NCI-H2196 treated with DMSO at 0.1 percent for 48 hours (cell line): Measurements from ENCODE around the gene PDZD2.
"Not testable (repeated sequence)": the region's sequence is repeated elsewhere in the genome, so short reads cannot be mapped to it uniquely, and the experiment has no call there.

ENCODE experiments used
- DNase-seq: peaks from one replicate; lab custom pipeline; 2025; ENCODE audit not compliant: unreplicated experiment; lab: John Stamatoyannopoulos, UW

Gene PDZD2

DNA sequence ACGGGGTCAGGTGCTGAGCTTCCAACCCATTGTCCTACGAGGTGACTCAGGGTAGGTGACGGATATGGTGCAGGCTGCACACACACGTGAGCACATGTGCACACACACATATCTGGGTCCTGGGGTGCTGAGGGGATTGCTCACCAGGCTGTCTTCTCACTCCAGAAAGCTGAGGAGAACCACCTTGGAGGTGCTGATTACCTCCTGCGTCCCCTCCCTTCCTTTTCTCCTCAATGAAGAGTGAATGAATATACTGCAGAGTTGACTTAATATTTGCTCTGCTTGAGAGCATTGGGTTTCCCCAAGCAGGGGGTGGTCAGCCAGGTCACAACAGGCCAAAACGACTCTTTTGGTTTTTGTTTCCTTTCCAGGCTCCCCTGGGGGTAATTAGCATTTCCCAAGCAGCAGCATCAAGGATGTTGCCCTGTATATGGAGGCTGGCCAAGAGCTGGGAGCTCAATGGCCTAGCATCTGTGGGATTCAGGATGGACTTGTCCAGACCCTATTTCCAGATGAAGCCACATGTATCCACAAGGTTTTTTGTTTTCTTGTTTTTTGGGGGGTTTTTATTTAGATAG lies 49.7 kb downstream of the PDZD2 start:
- DNase-seq = no peak

DNA sequence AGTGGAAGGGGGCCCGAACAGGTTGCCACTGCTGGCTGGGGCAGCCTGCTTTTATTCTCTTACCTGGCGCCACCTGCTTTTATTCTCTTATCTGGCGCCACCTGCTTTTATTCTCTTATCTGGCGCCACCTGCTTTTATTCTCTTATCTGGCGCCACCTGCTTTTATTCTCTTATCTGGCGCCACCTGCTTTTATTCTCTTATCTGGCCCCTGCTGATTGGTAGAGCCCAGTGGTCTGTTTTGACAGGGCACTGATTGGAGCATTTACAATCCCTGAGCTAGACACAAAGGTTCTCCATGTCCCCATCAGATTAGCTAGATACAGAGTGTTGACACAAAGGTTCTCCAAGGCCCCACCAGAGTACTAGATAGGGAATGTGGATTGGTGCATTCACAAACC lies 52.5 kb downstream of the PDZD2 start:
- not testable (repeated sequence) for DNase-seq

DNA sequence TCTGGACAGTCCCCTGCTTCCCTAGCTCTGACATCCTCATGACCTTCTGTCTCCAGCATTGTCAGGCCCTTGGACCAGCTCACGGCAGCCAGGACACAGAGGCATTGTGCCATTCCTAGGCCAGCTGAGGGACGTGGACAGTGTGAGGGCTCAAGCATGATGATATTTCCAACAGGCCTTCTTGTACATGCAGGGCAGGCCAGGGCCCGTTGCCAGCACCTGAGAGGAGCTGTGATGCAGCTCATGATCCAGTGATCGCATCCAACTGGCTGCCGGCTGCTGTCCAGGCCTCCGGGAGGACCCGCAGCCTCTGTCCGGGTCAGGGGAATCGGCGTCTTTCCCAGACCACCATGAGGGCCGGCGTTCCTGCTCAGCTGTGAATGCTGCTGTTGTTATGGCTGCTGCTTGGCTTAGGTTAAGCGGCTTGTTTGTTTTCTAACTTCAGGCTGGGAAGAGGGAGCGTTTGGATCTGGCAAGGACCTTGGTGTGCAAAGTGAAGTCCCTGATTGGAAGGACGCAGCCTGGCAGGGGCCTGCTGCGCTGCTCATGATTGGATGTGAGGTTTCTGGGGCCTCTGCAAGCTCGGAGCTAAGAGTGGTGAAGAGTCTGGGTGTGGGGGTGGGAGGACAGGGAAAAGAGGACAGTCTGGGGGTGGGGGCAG lies 53.8 kb downstream of the PDZD2 start:
- no peak for DNase-seq

DNA sequence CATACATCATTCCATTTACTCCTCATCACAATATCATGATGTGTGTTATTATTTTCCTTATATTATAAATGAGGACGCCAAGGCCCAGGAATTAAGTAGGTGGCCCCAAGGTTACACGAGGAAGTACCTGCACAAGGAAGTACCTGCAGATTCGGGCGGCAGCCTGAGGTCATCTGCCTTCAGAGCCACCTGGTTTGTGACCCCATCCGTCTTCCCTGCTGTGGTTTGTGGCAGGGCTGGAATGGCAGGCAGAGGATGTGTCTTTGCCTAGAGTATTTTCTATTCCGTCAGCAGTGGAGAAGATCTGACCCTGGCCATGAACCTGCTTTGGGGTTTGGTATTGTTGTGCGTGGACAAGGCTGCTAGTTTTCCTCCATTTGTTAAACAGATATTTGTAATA lies 59.7 kb downstream of the PDZD2 start:
- DNase-seq = no peak

DNA sequence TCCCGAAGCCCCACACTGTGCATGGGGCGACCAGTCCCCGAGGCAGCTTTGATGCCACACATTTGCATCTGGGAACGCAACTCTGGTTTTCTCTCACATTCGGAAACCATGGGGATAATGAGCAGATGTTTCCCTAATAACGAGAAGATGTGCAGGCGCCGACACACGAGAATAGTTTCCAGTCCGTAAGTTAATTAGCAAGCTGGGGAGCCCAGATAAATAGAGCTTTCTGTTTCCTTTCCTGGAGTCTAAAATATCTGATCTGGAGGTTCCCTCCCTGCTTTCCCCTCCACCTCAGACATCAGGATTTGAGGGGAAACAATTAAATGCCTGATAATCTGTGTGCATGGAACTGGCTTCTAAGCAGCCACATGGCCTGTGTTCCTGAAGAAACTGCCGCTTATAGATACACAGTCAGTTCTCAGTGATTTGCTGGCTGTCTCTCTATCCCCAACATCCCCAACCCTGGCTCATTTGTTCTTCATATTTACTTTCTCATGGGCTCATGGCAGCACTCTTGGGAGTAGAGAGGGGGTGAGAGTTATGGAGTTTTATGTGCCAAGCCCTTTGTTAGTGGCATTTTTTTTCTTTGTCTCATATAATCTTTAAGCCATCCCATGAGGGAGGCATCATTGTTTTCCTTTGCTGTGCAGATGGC lies 62.8 kb downstream of the PDZD2 start:
- DNase-seq = no peak

DNA sequence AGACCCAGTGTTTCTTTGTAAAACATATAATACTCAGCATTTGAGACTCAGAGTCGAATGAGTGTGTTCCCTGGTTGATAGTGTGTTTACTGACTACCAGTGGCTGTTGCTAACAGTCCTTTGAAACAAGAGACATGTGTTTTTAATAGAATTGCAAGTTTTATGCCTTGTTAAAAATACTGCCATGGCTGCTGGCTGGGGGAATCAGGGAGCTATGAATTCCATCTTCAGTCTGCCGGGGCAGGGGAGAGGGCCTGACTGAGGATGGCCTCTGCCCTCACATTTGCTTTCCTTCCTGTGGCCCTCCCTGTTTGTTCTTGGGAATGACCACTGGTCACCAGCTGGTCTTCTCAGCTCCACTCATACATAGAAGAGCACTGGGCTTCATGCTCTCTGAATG lies 63.8 kb downstream of the PDZD2 start:
- no peak for DNase-seq

DNA sequence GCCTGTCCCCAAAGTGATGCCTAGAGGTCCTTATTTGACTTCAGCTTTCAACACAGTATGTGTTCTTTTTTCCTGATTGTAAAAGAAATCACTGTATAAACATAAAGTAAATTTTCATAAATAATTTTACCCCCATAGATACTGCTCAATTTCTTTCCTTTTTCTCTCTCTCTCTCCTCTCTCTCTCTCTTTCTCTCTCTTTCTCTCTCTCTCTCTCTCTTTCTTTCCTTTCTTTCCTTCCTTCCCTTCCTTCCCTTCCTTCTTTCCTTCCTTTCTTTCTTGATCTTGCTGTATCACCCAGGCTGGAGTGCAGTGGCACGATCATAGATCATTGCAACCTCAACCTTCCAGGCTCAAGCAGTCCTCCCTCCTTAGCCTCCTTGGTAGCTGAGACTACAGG lies 64.8 kb downstream of the PDZD2 start:
- no peak for DNase-seq

DNA sequence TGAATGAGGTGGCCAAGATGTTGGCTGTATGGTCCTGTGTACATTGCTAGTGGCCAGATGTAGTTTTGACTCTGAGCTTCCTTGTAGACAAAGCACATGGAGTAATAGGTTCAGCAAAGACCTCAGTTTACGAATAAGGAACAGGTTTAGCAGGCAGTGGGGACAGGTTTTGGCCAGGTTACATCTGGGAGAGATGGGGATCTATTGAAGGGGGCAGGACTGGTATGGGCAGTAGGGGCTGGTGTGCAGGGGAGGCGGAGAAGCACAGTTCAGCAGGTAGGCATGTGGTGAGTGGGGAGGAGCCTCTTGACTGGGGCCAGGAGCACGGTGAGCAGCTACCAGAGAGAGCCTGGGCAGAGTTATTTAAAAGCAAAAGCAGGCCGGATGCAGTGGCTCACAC lies 67.3 kb downstream of the PDZD2 start:
- DNase-seq = no peak

DNA sequence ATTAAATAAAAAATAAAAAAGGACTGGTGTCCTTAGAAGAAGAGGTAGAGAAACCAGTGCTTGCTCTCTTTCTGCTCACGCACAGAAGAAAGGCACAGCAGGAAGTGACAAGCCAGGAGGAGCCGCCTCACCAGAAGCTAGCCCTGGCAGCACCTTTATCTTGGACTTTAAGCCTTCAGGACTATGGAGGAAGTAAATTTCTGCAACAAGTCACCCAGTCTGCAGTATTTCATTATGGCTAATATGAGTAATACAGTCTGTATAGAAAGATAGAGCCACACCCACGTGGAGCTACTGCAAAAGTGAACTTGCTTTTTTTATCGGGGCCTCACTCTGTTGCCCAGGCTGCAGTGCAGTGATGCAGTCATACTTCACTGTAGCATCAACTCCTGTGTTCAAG lies 68.4 kb downstream of the PDZD2 start:
- DNase-seq = no peak

DNA sequence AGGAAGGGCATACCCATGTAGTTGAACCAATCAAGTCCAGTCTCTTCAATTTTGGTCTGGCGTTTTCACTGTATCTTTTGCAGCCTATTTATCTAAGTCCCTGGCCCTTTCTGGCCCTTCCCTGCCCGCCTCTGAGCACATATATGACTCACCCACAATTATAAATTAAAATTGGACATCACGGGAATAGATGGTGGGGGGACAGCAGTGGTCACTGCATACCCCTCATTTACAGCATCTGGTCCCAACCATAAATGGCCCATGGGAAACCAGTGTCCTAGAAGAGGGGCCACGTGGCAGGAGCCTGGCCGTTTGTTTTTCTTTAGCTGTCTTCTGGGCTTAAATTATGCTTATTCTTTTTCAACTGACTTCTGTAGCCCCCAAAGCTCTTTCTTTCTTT lies 69.2 kb downstream of the PDZD2 start:
- DNase-seq = no peak

DNA sequence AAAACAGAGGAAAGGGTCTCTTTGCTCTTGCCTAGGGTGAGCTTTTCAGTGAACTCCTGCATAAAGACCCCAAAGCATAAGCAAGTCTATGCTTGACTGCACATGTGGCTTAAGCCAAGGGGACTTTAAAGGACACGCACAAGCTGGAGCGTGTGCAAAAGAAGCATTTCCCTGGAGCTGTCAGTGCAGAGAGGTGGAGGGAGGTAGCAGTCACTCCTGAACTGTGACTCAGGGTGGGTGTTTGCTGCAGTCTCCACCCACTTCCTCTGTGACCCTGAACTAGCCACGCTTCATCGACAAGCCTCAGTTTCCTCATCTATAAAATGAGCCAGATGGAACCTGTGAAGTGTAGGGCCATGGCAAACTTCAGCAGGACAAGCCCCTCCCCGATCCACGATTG lies 72.4 kb downstream of the PDZD2 start:
- no peak for DNase-seq

DNA sequence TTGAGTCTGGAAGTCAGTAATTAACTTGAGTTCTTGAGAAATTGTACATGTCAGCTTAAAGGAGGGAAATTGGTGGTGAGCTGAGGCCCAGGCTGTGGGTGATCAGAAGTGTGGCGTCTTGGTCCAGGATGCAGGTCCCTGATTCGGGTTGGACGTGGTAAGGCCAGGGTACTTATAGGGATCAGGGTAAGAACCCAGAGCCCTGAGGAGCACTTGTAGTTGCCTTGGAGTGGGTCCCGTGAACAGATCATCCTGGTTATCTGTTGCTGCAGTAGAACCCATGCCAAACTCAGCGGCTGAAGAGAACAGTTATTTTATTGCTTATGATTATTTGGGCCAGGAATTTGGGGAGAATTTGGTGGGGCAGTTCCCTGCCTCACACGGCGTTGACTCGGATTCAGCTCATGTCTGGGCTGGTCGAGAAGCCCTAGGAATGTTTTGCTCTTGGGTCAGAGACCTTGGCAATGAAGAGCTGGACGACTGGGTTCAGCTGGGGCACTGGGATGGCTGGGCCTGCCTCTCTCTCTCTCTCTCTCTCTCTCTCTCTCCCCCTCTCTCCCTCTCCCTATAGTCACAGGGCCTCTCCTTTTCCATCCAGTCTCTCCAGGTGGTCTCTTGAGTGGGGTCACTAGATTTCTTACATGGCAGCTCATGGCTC lies 73.1 kb downstream of the PDZD2 start:
- DNase-seq = no peak

DNA sequence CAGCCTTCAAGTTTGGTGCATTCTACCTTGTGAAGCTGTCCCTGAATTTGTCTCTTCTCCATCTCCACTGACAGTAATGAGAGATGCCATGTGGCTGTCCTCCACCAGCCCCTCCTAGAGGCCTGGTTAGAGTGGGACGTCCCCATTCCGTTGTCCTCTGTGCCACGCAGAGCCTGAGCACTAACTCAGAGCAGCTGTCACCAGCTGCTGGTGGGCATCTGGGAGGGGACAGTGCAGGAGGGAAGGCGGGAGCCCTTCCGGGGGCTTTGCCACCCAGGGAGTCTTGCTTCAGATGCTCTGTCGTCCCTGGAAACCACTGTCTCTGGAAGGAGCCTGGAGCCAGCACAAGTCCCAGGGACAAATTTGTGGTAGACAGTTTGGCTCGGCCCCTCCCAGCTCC lies 78.6 kb downstream of the PDZD2 start:
- no peak for DNase-seq

DNA sequence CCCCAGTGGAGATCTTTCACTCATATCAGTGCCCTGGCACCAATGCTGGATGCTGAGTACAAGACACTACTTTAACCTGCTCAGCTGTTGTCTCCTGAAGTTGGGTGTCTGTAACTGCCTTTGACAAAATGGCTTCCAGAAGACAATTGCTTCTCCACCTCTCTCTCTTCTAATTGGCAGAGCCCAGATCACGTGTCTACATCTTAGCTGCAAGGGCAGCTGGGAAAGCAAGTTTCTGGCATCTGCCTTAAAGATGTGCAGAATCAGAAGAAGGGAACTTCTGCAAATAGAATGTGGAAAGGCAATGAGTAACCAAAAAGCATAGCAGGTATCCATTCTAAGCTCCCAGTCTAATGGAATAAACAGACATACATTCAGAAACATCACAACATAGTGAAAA lies 81.1 kb downstream of the PDZD2 start:
- no peak for DNase-seq

DNA sequence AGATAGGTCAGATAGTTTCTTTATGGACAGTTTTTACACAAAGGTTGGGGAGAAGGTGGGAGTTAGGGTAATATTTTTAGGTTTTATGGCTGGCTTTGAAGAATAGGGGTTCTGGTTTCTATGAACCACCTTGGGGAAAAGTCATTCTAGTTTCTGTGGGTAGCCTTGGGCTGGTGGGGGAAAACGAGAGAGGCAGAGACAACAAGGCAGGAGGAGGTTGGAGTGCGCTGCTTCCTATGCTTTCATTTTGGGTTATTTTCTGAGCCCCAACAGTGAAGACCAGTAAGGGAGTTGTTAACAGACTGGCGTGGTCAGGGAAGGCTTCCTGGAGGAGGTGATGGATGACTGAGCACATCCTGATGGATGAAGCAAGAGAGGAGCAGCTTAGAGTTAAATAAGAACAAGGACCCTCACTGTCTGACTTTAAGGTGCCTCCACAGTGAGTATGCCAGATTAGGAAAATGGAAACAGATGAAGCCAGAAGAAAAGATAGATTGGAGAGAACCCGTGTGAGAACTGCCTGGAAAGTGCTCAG lies 81.9 kb downstream of the PDZD2 start:
- DNase-seq = no peak

DNA sequence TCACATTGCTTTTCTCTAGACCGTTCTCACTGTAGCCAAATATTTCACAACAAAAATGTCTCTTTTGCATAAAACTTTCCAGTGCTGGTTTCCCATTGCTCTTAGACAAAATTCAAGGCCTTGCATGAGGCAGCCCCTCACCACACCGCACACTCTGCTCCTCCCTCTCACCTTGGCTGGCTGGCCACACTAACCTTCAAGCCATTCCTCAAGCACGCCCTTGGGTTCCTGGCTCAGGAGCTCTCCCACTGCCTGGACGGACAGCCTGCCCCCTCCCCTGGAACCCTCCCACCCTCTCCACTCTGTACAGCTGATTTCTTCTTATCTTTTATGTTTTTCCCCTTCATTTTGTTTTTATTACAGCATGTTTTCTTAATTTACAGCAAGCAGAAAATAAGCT lies 83.2 kb downstream of the PDZD2 start:
- no peak for DNase-seq

DNA sequence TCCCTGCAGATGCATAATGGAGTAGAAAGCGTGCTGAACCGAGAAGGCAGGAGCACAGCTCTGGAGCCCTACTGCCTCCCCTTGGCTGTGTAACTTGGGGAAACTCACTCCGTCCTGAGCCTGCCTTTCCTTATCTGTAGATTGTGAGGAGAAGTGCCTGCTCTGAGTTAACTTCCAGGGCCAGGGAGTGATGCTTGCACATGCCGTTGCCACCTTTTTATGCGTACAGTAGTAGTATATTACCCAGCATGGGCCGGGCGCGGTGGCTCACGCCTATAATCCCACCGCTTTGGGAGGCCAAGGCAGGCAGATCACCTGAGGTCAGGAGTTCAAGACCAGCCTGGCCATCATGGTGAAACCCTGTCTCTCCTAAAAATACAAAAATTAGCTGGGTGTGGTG lies 87.1 kb downstream of the PDZD2 start:
- DNase-seq = no peak

DNA sequence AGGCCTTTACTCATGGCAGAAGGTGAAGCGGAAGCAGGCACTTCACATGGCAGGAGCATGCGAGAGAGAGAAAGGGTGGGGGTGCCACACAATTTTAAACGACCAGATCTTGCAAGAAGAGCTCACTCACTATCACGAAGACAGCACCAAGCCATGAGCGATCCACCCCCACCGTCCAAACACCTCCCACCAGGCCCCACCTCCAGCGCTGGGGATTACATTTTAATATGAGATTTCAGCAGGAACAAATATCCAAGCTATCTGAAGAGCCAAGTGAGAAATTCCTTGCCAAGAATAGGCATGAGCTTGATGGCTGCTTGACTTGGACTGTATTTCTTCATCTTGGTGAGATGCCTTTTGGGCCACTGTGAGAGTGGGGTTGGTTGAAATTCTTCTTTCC lies 88.0 kb downstream of the PDZD2 start:
- no peak for DNase-seq

DNA sequence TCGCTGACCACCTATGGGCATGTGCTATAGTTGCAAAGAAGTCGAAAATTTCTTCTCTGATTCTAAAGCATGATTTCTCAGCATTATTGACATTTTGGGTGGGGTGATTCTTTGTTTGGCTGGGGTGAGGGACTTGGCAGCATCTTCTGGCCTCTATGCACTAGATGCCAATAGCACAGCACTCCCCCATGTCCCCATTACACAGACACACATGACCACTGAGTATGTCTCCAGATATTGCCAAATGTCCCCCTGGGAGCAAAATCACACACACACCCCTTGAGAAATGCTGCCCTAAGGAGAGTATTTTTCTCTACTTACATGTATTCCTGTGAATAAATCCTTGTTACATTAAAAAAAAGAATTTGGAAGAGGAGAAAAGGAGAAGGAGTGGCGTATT lies 89.1 kb downstream of the PDZD2 start:
- DNase-seq = no peak

DNA sequence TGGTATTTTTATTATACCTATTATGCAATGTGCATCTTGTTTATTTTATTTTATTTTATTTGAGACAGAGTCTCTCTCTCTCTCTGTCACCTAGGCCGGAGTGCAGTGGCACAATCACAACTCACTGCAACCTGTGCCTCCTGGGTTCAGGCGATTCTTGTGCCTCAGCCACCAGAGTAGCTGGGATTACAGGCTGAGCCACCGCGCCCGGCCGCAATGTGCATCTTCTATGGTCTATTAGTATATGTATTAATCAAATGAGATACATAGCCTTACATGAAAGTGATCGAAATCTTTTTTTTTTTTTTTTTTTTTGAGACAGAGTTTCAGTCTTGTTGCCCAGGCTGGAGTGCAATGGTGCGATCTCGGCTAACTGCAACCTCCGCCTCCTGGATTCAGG lies 89.9 kb downstream of the PDZD2 start:
- not testable (repeated sequence) for DNase-seq

DNA sequence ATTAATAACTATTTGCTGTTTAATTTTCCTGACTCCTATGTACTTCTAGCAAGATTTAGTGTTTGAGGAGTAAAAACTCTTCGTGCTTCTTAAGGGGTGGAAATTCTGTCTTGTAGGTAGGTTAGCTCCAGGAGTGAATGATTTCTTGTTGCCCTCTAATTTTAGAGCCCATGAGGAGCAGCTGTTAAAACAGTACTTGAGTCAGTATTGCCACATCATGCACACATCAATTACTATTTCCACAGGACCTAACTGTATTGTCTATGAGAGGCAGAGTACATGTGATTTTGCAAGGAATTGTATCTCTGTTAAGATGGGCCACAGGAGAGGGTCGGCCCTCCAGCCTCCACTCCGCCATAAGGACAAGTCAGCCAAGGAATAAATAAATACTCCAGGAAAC lies 91.2 kb downstream of the PDZD2 start:
- DNase-seq = no peak

DNA sequence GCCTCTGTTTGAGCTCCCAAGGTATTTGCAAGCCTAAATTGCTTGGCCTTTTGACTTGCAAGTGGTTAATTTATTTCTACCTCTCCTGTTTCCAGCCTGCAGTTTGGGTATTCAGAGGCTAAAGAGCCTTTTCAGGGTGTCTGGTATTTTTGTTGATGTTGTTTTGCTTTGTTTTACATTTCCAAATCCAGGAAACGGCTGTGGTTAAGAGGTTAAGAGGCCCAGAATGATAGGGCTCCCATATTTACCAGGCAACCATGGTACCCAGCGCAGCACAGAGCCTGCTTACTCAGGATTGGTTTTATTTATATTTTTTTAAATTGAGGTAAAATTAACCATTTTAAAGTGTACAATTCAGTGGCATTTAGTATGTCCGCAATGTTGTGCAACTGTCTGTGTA lies 92.1 kb downstream of the PDZD2 start:
- no peak for DNase-seq
